ENCODE measurements around the gene PPP1R14D.
A peak's percentile ranks its signal among the peaks of the same experiment; 100 is the strongest.

PPP1R14D gene

GRCh38 chr15:40789119-40789518 is 39.4 kb downstream of the PPP1R14D start:
- no peak for DNase-seq (ENCODE audit: low spot score)
- TF ChIP-seq CTCF (IDR thresholded peaks at IDR 0.05; ENCODE audit: borderline replicate concordance, control extremely low read depth, extremely low read depth, insufficient read depth, missing control alignments) = no peak
- in situ Hi-C loops (cut with MboI; ENCODE audit: low sequenced_read_pairs, unreplicated experiment) = no loop called here

- no peak for TF ChIP-seq CTCF (IDR thresholded peaks at IDR 0.05; ENCODE audit: borderline replicate concordance, control extremely low read depth, extremely low read depth, insufficient read depth, missing control alignments)
- in situ Hi-C loops (cut with MboI; ENCODE audit: low sequenced_read_pairs, unreplicated experiment) = no loop called here
- DNase-seq (ENCODE audit: low spot score) = no peak
Observed at GRCh38 chr15:40787991-40788390, 40.5 kb downstream of the PPP1R14D start.

- in situ Hi-C loops (cut with MboI; ENCODE audit: low sequenced_read_pairs, unreplicated experiment) = no loop called here
- TF ChIP-seq CTCF (IDR thresholded peaks at IDR 0.05; ENCODE audit: borderline replicate concordance, control extremely low read depth, extremely low read depth, insufficient read depth, missing control alignments) = no peak
- DNase-seq (ENCODE audit: low spot score) = no peak
Observed at GRCh38 chr15:40787344-40787841, 41.1 kb downstream of the PPP1R14D start.

GRCh38 chr15:40785814-40786213 is 42.7 kb downstream of the PPP1R14D start:
- in situ Hi-C loops (cut with MboI; ENCODE audit: low sequenced_read_pairs, unreplicated experiment) = no loop called here
- no peak for TF ChIP-seq CTCF (IDR thresholded peaks at IDR 0.05; ENCODE audit: borderline replicate concordance, control extremely low read depth, extremely low read depth, insufficient read depth, missing control alignments)
- DNase-seq (ENCODE audit: low spot score) = no peak

GRCh38 chr15:40785164-40785563 is 43.3 kb downstream of the PPP1R14D start:
- no peak for TF ChIP-seq CTCF (IDR thresholded peaks at IDR 0.05; ENCODE audit: borderline replicate concordance, control extremely low read depth, extremely low read depth, insufficient read depth, missing control alignments)
- no peak for DNase-seq (ENCODE audit: low spot score)
- in situ Hi-C loops (cut with MboI; ENCODE audit: low sequenced_read_pairs, unreplicated experiment) = no loop called here

GRCh38 chr15:40782609-40783227 is 45.8 kb downstream of the PPP1R14D start:
- in situ Hi-C loops (cut with MboI; ENCODE audit: low sequenced_read_pairs, unreplicated experiment) = no loop called here
- peak; percentile 83 for DNase-seq (ENCODE audit: low spot score)
- peak; percentile 93 for TF ChIP-seq CTCF (IDR thresholded peaks at IDR 0.05; ENCODE audit: borderline replicate concordance, control extremely low read depth, extremely low read depth, insufficient read depth, missing control alignments)
